PC-3 (cell line): ENCODE results near the gene ESPNL. TPM values are rescaled to one million over a fixed set of nuclear protein-coding genes. Genes with fewer than 3 reads are reported as not detected.

ENCODE experiments used
- ATAC-seq: fragments of 200-7000 bp; cut with Tn5 transposase; 2 replicates; pipeline ENCODE4 v1.9.1; 2020; ENCODE audit warnings: mild to moderate bottlenecking, moderate library complexity
- BruUV-seq: library from RNA; stranded (reverse); fragments of 400-500 nt; replicated peaks from 2 replicates; lab custom pipeline; 2021; lab: Mats Ljungman, UMichigan
- CTCF ChIA-PET: fragments of 300-600 bp; sonication (Branson Sonifier 250); formaldehyde crosslinking; loops from one replicate; lab custom pipeline; 2022; ENCODE audit warnings: antibody characterized with exemption; lab: Charles Lee
- POLR2A ChIA-PET: fragments of 300-600 bp; sonication (Branson Sonifier 250); formaldehyde crosslinking; loops from one replicate; lab custom pipeline; 2022; ENCODE audit warnings: antibody characterized with exemption; ENCODE audit not compliant: unreplicated experiment; lab: Charles Lee
- DNase-seq: peaks from one replicate; pipeline ENCODE4 v3.0.0-alpha.2; 2015
- H2AFZ ChIP-seq: fragments of 300-600 bp; sonication (generic); 2 replicates; pipeline ENCODE4 v1.6.0; 2016; ENCODE audit warnings: antibody characterized with exemption, low read length
- H3F3A ChIP-seq: fragments of 300-600 bp; sonication (generic); one replicate; pipeline ENCODE4 v1.6.0; 2017; ENCODE audit warnings: antibody characterized with exemption, low read length, control low read depth, mild to moderate bottlenecking; ENCODE audit not compliant: unreplicated experiment
- H3K27ac ChIP-seq: fragments of 300-600 bp; sonication (generic); 2 replicates; pipeline ENCODE4 v1.5.1; 2016; ENCODE audit warnings: mild to moderate bottlenecking, low read length
- H3K27me3 ChIP-seq: fragments of 300-600 bp; sonication (generic); 2 replicates; pipeline ENCODE4 v1.6.1; 2016; ENCODE audit warnings: low read length, mixed read lengths
- H3K36me3 ChIP-seq: fragments of 300-600 bp; sonication (generic); 2 replicates; pipeline ENCODE4 v1.6.1; 2016; ENCODE audit warnings: low read depth, mixed run types, low read length, mixed read lengths
- H3K4me1 ChIP-seq: fragments of 300-600 bp; sonication (generic); 2 replicates; pipeline ENCODE4 v1.5.1; 2016; ENCODE audit warnings: low read length; ENCODE audit not compliant: insufficient read depth
- H3K4me2 ChIP-seq: fragments of 300-600 bp; sonication (generic); 2 replicates; pipeline ENCODE4 v1.6.0; 2016; ENCODE audit warnings: low read length
- H3K4me3 ChIP-seq: fragments of 300-600 bp; sonication (generic); 2 replicates; pipeline ENCODE4 v1.5.1; 2016; ENCODE audit warnings: mild to moderate bottlenecking, low read length, mixed read lengths
- H3K79me2 ChIP-seq: fragments of 300-600 bp; sonication (generic); 2 replicates; pipeline ENCODE4 v1.6.1; 2017; ENCODE audit warnings: low read length, mixed read lengths
- H3K9ac ChIP-seq: fragments of 300-600 bp; sonication (generic); 2 replicates; pipeline ENCODE4 v1.6.0; 2016; ENCODE audit warnings: mild to moderate bottlenecking, low read length
- H3K9me2 ChIP-seq: fragments of 300-600 bp; sonication (generic); replicated peaks from 2 replicates; pipeline ENCODE4 v1.6.1; 2016; ENCODE audit warnings: mixed run types, low read length, mixed read lengths
- H3K9me3 ChIP-seq: fragments of 300-600 bp; sonication (generic); 2 replicates; pipeline ENCODE4 v1.6.1; 2016; ENCODE audit warnings: low read length, mixed read lengths
- H4K20me1 ChIP-seq: fragments of 300-600 bp; sonication (generic); 2 replicates; pipeline ENCODE4 v1.6.1; 2016; ENCODE audit warnings: low read length, mixed read lengths
- EZH2 ChIP-seq: fragments of 300-600 bp; sonication (generic); IDR thresholded peaks from one replicate; pipeline ENCODE4 v1.6.1; 2017; ENCODE audit warnings: antibody characterized with exemption, mild to moderate bottlenecking, low read length; ENCODE audit not compliant: unreplicated experiment
- EZH2phosphoT487 ChIP-seq: fragments of 300-600 bp; sonication (generic); IDR thresholded peaks from 2 replicates; pipeline ENCODE4 v1.6.1; 2018; ENCODE audit warnings: mild to moderate bottlenecking, antibody characterized with exemption, low read length, borderline replicate concordance
- intact Hi-C: fragments of 100-400 bp; cut with micrococcal nuclease; formaldehyde crosslinking; loops from 2 replicates; pipeline ENCODE4 v1.9.0; 2023
- total RNA-seq: library from RNA; depleted of rRNA; stranded (reverse); fragments of >200 nt; gene quantifications from 2 replicates; pipeline ENCODE4 v1.2.3, GENCODE V29; 2014
- TF ChIP-seq, protein P1 (sequence below): fragments of 300-600 bp; sonication (generic); conservative IDR thresholded peaks from 2 replicates; pipeline ENCODE4 v1.5.1; 2017; ENCODE audit warnings: antibody characterized with exemption, low read depth, mild to moderate bottlenecking, low read length

ESPNL gene
- total RNA-seq, 1 experiment from 2014 or later = not detected

DNA sequence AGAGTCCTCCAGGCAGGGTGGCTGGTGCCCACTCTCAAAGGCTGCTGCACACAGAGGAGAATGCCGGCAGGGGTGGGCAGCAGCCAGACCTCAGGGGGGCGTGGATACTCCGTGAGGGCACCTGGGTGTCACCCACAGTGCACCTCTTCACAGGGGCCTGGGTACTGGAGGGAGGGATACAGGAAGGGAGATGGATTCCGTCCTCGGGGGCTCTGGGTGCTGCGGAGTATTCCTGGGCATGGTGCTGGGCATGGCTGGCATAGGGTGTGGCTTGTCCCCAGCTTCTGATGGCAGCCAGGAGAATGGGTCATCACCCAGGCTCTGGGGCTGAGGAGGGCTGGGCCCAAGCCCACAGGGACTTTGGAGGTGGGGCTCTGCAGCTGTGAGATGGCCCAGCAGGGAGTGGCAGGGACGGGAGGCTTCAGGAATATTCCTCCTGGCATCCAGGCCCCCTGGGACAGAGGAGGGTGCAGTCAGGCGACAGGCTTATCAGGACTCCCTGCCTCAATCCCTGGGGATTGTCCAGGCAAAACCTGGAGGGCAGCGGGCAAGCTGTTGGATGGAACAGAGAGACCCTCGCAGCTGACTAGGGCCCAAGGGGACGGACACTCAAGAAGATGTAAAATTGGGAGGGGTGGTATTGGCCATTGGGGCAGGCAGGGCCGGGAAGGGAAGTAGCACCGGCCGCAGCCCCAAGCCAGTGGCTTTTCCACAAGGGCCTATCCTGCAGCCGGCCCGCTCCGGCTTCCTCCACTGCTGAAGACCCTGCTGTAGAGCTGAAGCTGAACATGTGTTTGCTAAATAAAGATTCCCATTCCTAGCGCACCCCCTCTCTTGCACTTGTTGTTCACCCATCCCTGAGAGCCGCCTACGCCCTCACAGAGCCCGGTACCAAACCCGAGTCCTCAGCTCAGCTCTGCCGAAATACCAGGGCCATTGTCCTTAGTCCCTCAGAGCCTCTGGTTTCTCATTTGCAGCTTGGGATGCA is 32.6 kb downstream of the ESPNL start:
- intact Hi-C loops = no loop called here
- no peaks in the 10 kb centered on the region for H3K79me2 ChIP-seq
- no TSS peak for BruUV-seq
- H3K4me1 ChIP-seq = no peaks in the 10 kb centered on the region
- no peak overlapping the region for H3K4me2 ChIP-seq
- ATAC-seq (no peak), DNase-seq (no peak)
- no peak overlapping the region for H3K27ac ChIP-seq
- no peaks in the 10 kb centered on the region for H3K9me3 ChIP-seq
- no peaks in the 10 kb centered on the region for H3F3A ChIP-seq
- no peaks in the 10 kb centered on the region for H3K9me2 ChIP-seq
- H2AFZ ChIP-seq = no peak overlapping the region
- H3K9ac ChIP-seq = no peak overlapping the region
- H3K27me3 ChIP-seq = no peaks in the 10 kb centered on the region
- no peaks in the 10 kb centered on the region for H4K20me1 ChIP-seq
- no peaks in the 10 kb centered on the region for H3K36me3 ChIP-seq
- TF ChIP-seq EZH2phosphoT487 (no peak), EZH2 (no peak)
- TF ChIP-seq, protein P1, sequence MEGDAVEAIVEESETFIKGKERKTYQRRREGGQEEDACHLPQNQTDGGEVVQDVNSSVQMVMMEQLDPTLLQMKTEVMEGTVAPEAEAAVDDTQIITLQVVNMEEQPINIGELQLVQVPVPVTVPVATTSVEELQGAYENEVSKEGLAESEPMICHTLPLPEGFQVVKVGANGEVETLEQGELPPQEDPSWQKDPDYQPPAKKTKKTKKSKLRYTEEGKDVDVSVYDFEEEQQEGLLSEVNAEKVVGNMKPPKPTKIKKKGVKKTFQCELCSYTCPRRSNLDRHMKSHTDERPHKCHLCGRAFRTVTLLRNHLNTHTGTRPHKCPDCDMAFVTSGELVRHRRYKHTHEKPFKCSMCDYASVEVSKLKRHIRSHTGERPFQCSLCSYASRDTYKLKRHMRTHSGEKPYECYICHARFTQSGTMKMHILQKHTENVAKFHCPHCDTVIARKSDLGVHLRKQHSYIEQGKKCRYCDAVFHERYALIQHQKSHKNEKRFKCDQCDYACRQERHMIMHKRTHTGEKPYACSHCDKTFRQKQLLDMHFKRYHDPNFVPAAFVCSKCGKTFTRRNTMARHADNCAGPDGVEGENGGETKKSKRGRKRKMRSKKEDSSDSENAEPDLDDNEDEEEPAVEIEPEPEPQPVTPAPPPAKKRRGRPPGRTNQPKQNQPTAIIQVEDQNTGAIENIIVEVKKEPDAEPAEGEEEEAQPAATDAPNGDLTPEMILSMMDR = no peak
- ChIA-PET POLR2A (no interaction called here), CTCF (no interaction called here)
- no peak overlapping the region for H3K4me3 ChIP-seq

DNA sequence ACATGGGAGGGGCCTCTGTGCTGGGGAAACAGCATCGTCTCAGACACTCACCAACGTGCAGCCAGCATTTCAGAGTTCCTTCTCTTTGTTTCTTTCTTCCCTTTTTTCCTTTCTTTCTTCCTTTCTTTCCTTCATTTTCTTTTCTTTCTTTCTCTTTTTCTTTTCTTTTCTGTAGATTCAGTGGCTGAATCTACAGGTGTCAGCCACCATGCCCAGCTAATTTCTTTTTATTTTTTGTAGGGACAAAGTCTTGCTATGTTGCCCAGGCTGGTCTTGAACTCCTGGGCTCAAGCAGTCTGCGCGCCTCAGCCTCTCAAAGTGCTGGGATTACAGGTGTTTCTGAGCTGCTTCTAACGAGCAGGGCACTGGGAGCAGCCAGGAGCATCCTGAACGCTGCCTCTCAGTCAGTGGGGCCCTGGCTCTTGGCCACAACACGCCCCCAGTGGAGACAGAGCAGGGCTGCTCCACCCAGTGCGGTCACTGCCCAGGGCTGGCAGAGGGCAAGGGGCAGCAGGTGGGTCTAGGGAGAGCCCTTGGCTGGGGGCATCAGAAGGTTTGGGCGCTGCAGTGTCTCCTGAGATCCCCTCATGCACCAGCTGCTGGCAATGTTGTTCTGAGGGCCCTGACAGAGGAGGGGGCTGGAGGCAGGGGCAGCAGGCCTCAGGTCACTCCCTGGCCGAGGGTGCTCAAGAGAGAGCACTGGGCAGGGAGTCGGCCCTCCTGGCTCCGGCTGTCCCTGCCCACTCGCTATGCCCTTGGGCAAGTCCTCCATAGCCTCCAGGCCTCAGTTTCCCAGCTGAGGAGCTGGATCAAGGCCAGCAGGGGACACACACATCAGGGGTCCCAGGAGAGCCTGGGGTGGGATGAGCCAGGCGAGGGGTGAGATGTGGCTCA is 33.6 kb downstream of the ESPNL start:
- no peaks in the 10 kb centered on the region for H3K36me3 ChIP-seq
- ChIA-PET POLR2A (no interaction called here), CTCF (no interaction called here)
- no peak overlapping the region for H3K27ac ChIP-seq
- peak; percentile 6 for DNase-seq
- no peaks in the 10 kb centered on the region for H3K9me3 ChIP-seq
- H3K27me3 ChIP-seq = no peaks in the 10 kb centered on the region
- BruUV-seq = no TSS peak
- no peaks in the 10 kb centered on the region for H3K4me1 ChIP-seq
- intact Hi-C loops = no loop called here
- H3K9me2 ChIP-seq = no peaks in the 10 kb centered on the region
- ATAC-seq = 0 out of 2 replicates have a peak, but pooled peaks have one; percentile 32
- no peak overlapping the region for H3K9ac ChIP-seq
- H4K20me1 ChIP-seq = no peaks in the 10 kb centered on the region
- TF ChIP-seq, protein P1 = no peak
- TF ChIP-seq EZH2phosphoT487 (no peak), EZH2 (no peak)
- H3K79me2 ChIP-seq = no peaks in the 10 kb centered on the region
- no peak overlapping the region for H2AFZ ChIP-seq
- H3K4me3 ChIP-seq = no peak overlapping the region
- H3K4me2 ChIP-seq = no peak overlapping the region
- no peaks in the 10 kb centered on the region for H3F3A ChIP-seq
